Erythroblast (primary cell): ENCODE results near the gene C2orf68.
"Not testable (repeated sequence)": the region's sequence is repeated elsewhere in the genome, so short reads cannot be mapped to it uniquely, and the experiment has no call there.

Experiments used
- DNase-seq, 2 experiments: peaks; one replicate each; lab custom pipeline; 2025; lab: John Stamatoyannopoulos, UW
- GATA1 ChIP-seq: IDR thresholded peaks from 2 replicates; pipeline ENCODE4 v1.6.1; 2011; ENCODE audit warnings: low read depth, mild to moderate bottlenecking, control low read depth, low read length, moderate library complexity
- POLR2A ChIP-seq: IDR thresholded peaks from 2 replicates; pipeline ENCODE4 v1.6.1; 2011; ENCODE audit warnings: mild to moderate bottlenecking, low read length

The C2orf68 gene

GRCh38 chr2:85648619-85649018 lies 36.8 kb upstream of the C2orf68 start:
- peak; percentile 35 to 42 for DNase-seq
- TF ChIP-seq GATA1: no peak
- no peak for TF ChIP-seq POLR2A

GRCh38 chr2:85647823-85648526 lies 36.1 kb upstream of the C2orf68 start:
- TF ChIP-seq GATA1: no peak
- TF ChIP-seq POLR2A: no peak
- no peak for DNase-seq

- TF ChIP-seq POLR2A (no peak), GATA1 (no peak)
- no peak for DNase-seq
Observed at GRCh38 chr2:85646166-85646565, 34.3 kb upstream of the C2orf68 start.

- no peak for DNase-seq
- TF ChIP-seq GATA1 (no peak), POLR2A (no peak)
Observed at GRCh38 chr2:85644909-85645308, 33.0 kb upstream of the C2orf68 start.

GRCh38 chr2:85642725-85643124 lies 30.9 kb upstream of the C2orf68 start:
- DNase-seq: no peak

GRCh38 chr2:85635636-85636035 lies 23.8 kb upstream of the C2orf68 start:
- TF ChIP-seq GATA1 (no peak), POLR2A (no peak)
- DNase-seq: no peak

More at GRCh38 chr2:85642725-85643124, 30.9 kb upstream of the C2orf68 start:
- no peak for TF ChIP-seq GATA1
- TF ChIP-seq POLR2A: no peak

GRCh38 chr2:85635011-85635410 lies 23.1 kb upstream of the C2orf68 start:
- DNase-seq: no peak
- no peak for TF ChIP-seq GATA1
- no peak for TF ChIP-seq POLR2A

GRCh38 chr2:85631316-85631715 lies 19.4 kb upstream of the C2orf68 start:
- DNase-seq: no peak
- TF ChIP-seq GATA1: no peak
- TF ChIP-seq POLR2A: no peak

GRCh38 chr2:85628658-85629057 lies 16.8 kb upstream of the C2orf68 start:
- no peak for DNase-seq
- no peak for TF ChIP-seq GATA1
- no peak for TF ChIP-seq POLR2A

- TF ChIP-seq GATA1 (no peak), POLR2A (no peak)
- DNase-seq: no peak
Observed at GRCh38 chr2:85623991-85624390, 12.1 kb upstream of the C2orf68 start.

- no peak for TF ChIP-seq GATA1
- no peak for TF ChIP-seq POLR2A
- DNase-seq: no peak
Observed at GRCh38 chr2:85621338-85621737, 9.5 kb upstream of the C2orf68 start.

GRCh38 chr2:85619617-85620016 lies 7.8 kb upstream of the C2orf68 start:
- no peak for DNase-seq
- TF ChIP-seq POLR2A (no peak), GATA1 (no peak)

- DNase-seq: not testable (repeated sequence)
Observed at GRCh38 chr2:85617723-85618122, 5.9 kb upstream of the C2orf68 start.

GRCh38 chr2:85615413-85615728 lies 3.5 kb upstream of the C2orf68 start:
- TF ChIP-seq GATA1: no peak
- no peak for TF ChIP-seq POLR2A
- DNase-seq: no peak

- DNase-seq: not testable (repeated sequence)
Observed at GRCh38 chr2:85614757-85615156, 2.9 kb upstream of the C2orf68 start.
